ENCODE measurements around the gene DDX28.
A peak's percentile ranks its signal among the peaks of the same experiment; 100 is the strongest.
"Not testable (repeated sequence)": the region's sequence is repeated elsewhere in the genome, so short reads cannot be mapped to it uniquely, and the experiment has no call there.

Gene DDX28

GRCh38 chr16:67994040-67994408, 29.0 kb downstream of the DDX28 start:
- not testable (repeated sequence) for DNase-seq

- DNase-seq: peak; percentile 85
Measured at GRCh38 chr16:67993207-67994039, 29.6 kb downstream of the DDX28 start.

GRCh38 chr16:67992661-67993206, 30.3 kb downstream of the DDX28 start:
- DNase-seq: no peak

GRCh38 chr16:67990018-67990386, 33.0 kb downstream of the DDX28 start:
- DNase-seq: no peak

GRCh38 chr16:67989322-67990017, 33.6 kb downstream of the DDX28 start:
- no peak for DNase-seq

GRCh38 chr16:67988675-67989074, 34.4 kb downstream of the DDX28 start:
- DNase-seq: no peak

- DNase-seq: no peak
Measured at GRCh38 chr16:67987460-67988160, 35.4 kb downstream of the DDX28 start.

GRCh38 chr16:67986949-67987348, 36.1 kb downstream of the DDX28 start:
- DNase-seq: no peak

- DNase-seq: no peak
Measured at GRCh38 chr16:67982011-67982696, 40.9 kb downstream of the DDX28 start.

GRCh38 chr16:67979955-67980678, 42.9 kb downstream of the DDX28 start, which contains the start of gene DPEP3:
TSS of gene DPEP3 (minus strand) at chr16:67980499. CDS start at chr16:67980380, 119 bp downstream.
- no peak for DNase-seq

- no peak for DNase-seq
Measured at GRCh38 chr16:67977469-67978227, 45.4 kb downstream of the DDX28 start.

- no peak for DNase-seq
Measured at GRCh38 chr16:67977005-67977404, 46.0 kb downstream of the DDX28 start.

- DNase-seq: no peak
Measured at GRCh38 chr16:67976205-67976604, 46.8 kb downstream of the DDX28 start.

GRCh38 chr16:67975321-67976105, 47.5 kb downstream of the DDX28 start:
- no peak for DNase-seq

GRCh38 chr16:67972285-67972684, 50.7 kb downstream of the DDX28 start:
- DNase-seq: not testable (repeated sequence)

- DNase-seq: no peak
Measured at GRCh38 chr16:67971111-67971510, 51.9 kb downstream of the DDX28 start.
